AG04449 (cell line): ENCODE measurements around the gene FLNC.

ENCODE experiments used
- CTCF ChIA-PET: fragments of 350-600 bp; formaldehyde crosslinking; extraction: SDS; loops from one replicate; lab custom pipeline; 2021; ENCODE audit warnings: antibody characterized with exemption; lab: Yijun Ruan, JAX
- POLR2A ChIA-PET: fragments of 400-600, 350-600 bp; formaldehyde crosslinking; extraction: SDS; loops from one replicate; lab custom pipeline; 2020; ENCODE audit warnings: antibody characterized with exemption, inconsistent platforms; lab: Yijun Ruan, JAX
- DNase-seq: peaks from one replicate; pipeline ENCODE4 v3.0.0-alpha.2; 2010; ENCODE audit warnings: low read depth, low spot score
- H3K4me3 ChIP-seq: 2 replicates; pipeline ENCODE4 v1.5.1; 2011; ENCODE audit warnings: low read depth, mild to moderate bottlenecking, control low read depth, low read length
- CTCF ChIP-seq: IDR thresholded peaks from one replicate; pipeline ENCODE4 v1.5.1; 2011; ENCODE audit warnings: mild to moderate bottlenecking, moderate library complexity, low read length, control low read depth, inconsistent platforms; ENCODE audit not compliant: insufficient read depth; ENCODE audit errors: missing control alignments

Gene FLNC

DNA sequence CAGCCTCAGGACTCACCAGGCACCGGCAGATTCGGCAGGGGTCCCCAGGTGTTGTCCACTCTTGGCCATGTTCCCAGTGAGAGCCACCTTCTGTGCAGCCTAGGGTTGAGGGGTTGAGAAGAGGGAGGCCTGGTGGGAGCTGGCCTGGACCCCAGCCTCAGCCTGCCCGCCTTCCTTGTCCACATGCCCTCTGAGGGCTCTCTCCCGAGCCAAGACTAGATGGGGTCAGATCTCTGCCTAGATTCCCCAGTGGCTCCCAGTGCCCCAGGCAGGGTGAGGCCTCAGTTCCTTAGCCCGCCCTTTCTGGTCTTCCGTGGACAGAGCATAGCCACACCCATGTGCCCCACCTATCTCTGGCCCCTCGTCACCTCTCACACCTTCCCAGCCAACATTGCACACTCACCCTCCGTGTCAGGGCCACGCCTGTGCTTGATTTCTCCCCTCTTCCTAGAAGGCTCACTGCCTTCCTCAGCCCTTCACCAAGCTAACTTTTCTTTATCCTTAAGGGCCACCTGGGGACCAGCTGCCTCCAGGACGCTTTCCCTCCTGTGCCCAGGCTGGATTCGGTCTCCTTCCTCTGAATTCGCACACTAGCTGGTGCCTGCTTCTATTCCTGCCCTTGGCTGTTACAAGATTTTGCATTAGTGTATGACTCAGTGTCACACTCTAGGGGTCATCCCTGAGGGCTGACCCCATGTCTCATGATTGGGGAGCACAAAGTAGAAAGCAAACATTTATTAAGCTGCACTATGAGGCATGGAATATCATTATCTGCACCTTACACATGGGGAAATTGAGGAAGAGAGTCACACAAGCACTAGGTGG, 72.8 kb downstream of the FLNC start:
- no peak for TF ChIP-seq CTCF
- no peak overlapping the region for H3K4me3 ChIP-seq
- ChIA-PET CTCF (interaction anchor here (0.9 to 9.7 kb wide), 11 partner anchors 9 to 307 kb away, joined by 3 to 136 read pairs (median 5); no protein-coding TSS in a partner anchor), POLR2A (no interaction called here)
- DNase-seq = no peak

DNA sequence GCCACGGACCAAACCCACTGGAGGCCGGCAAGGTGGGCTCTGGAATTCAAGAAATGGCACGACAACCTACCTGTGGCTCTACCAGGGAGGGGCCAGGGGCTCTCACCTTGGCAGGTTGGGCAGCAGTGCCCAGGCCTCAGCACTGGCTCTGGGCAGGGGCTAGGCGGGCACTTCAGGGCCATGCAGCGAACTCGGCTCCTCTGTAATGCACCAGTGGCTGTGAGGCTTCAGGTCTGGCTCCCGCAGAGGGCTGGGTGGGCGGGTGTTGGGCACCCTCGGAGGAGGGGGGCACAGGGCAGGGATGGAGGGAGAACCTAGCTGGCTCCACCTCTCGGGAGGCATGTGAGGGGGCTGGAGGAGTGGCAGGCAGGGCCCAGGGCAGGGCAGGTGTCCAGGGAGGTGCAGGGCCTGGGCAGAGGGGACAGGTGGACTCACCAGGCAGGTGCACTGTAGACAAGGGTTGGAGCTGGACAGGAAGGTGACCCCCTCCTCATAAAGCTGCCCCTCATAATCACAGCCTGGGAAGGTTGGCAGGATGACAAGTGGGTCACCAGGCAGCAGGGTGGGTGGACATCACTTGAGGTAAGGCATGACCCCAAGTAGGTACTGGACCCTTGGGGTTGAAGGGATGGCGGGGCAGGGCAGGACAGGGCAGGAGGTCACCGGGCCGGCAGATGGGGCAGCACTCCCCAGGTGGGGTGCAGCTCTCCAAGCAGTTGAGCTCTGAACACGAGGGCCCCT, 73.6 kb downstream of the FLNC start:
- no peak for DNase-seq
- H3K4me3 ChIP-seq = no peak overlapping the region
- no peak for TF ChIP-seq CTCF
- POLR2A ChIA-PET = no interaction called here
- CTCF ChIA-PET = interaction anchor here (0.8 to 9.7 kb wide), 12 partner anchors 8 to 260 kb away, joined by 3 to 136 read pairs (median 4); no protein-coding TSS in a partner anchor

GRCh38 chr7:128904381-128905197, 74.4 kb downstream of the FLNC start:
- peak; percentile 63 for TF ChIP-seq CTCF
- CTCF ChIA-PET = interaction anchor here (0.8 to 9.7 kb wide), 8 partner anchors 7 to 259 kb away, joined by 3 to 136 read pairs (median 4); no protein-coding TSS in a partner anchor
- H3K4me3 ChIP-seq = no peak overlapping the region
- DNase-seq = no peak
- POLR2A ChIA-PET = no interaction called here

DNA sequence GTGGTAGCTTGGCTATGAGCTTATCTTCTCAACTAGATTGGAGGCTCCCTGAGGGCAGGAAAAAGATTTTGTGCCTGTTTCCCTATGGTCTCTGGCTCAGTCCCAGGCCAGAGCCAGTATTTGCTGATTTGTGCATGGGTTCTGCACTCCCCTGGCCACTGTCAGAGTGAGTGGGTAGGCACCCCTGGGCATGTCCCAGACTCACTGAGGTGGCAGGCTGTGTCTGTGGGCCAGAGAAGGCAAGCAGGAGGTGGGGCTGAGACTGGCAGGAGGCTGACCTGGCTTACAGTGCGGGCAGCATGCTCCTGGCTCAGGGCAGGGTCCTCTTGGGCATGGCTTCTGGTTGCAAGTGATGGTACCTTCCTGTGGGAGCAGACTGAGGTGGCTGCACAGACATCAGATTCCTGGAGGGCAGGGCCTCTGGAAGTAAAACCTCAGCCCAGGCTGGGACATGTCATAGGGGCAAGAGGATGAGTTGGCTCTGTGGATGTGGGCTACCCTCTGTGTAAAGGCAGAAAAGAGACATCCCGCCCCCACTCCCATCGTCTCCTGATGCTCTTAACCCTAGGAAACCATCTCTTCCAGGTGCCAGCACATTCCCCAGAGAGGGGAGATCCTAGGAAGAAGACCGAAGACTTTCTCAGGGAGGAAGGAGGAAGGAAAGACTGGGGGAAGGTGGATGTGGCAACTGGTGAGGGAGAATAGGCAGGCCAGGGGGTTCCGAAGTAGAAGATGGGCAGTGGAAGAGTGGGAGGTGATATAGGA, 76.0 kb downstream of the FLNC start:
- DNase-seq = no peak
- ChIA-PET POLR2A (no interaction called here), CTCF (interaction anchor here (1.2 to 9.7 kb wide), 3 partner anchors 22 to 184 kb away, joined by 3 to 136 read pairs (median 76); no protein-coding TSS in a partner anchor)
- no peak overlapping the region for H3K4me3 ChIP-seq
- no peak for TF ChIP-seq CTCF

GRCh38 chr7:128906766-128907559, 76.8 kb downstream of the FLNC start:
- TF ChIP-seq CTCF = no peak
- POLR2A ChIA-PET = no interaction called here
- CTCF ChIA-PET = interaction anchor here (1.0 to 6.2 kb wide), 3 partner anchors 23 to 183 kb away, joined by 3 to 76 read pairs (median 3); no protein-coding TSS in a partner anchor
- H3K4me3 ChIP-seq = no peak overlapping the region
- no peak for DNase-seq
